ENCODE data around the gene LDHAL6A.

LDHAL6A gene

GRCh38 chr11:18429332-18429731, 26.3 kb upstream of the LDHAL6A start:
- no peak for TF ChIP-seq CTCF (IDR thresholded peaks at IDR 0.05; ENCODE audit: low read depth, low read length)
- DNase-seq (ENCODE audit: extremely low read depth, low read depth) = no peak

GRCh38 chr11:18438691-18439090, 17.0 kb upstream of the LDHAL6A start:
- DNase-seq (ENCODE audit: extremely low read depth, low read depth) = no peak
- no peak for TF ChIP-seq CTCF (IDR thresholded peaks at IDR 0.05; ENCODE audit: low read depth, low read length)

GRCh38 chr11:18449251-18449650, 6.4 kb upstream of the LDHAL6A start:
- TF ChIP-seq CTCF (IDR thresholded peaks at IDR 0.05; ENCODE audit: low read depth, low read length) = no peak
- no peak for DNase-seq (ENCODE audit: extremely low read depth, low read depth)

- no peak for TF ChIP-seq CTCF (IDR thresholded peaks at IDR 0.05; ENCODE audit: low read depth, low read length)
- no peak for DNase-seq (ENCODE audit: extremely low read depth, low read depth)
Measured at GRCh38 chr11:18452927-18453326, 2.7 kb upstream of the LDHAL6A start.

GRCh38 chr11:18457450-18457849, 1.8 kb downstream of the LDHAL6A start:
- TF ChIP-seq CTCF (IDR thresholded peaks at IDR 0.05; ENCODE audit: low read depth, low read length) = no peak
- DNase-seq (ENCODE audit: extremely low read depth, low read depth) = no peak

GRCh38 chr11:18459634-18460033, 4.0 kb downstream of the LDHAL6A start:
- no peak for DNase-seq (ENCODE audit: extremely low read depth, low read depth)
- TF ChIP-seq CTCF (IDR thresholded peaks at IDR 0.05; ENCODE audit: low read depth, low read length) = no peak

GRCh38 chr11:18461909-18462308, 6.3 kb downstream of the LDHAL6A start:
- no peak for DNase-seq (ENCODE audit: extremely low read depth, low read depth)
- no peak for TF ChIP-seq CTCF (IDR thresholded peaks at IDR 0.05; ENCODE audit: low read depth, low read length)

Data from AG09319 (cell line).